ENCODE measurements around the gene DYNC2LI1.

DYNC2LI1 gene

DNA sequence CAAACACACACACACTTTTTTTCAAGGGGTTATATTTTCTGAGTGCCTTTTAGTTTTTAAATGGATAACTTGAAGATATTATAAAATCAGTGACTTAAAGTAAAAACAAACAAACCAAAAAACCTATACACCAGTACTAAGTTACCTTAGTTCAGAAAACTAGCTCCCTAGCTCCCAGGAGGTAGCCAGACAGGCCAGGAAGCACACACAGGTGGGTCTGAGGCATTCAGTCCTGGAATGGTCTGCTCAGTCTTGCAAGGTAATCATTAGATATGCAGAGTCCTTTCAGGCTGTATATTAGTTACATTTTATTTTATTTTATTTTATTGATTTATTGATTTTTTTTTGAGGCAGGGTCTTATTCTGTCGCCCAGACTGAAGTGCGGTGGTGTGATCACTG is 10.7 kb upstream of the DYNC2LI1 start:
- no peak for DNase-seq (ENCODE audit: low read depth in 3 of 3)

DNA sequence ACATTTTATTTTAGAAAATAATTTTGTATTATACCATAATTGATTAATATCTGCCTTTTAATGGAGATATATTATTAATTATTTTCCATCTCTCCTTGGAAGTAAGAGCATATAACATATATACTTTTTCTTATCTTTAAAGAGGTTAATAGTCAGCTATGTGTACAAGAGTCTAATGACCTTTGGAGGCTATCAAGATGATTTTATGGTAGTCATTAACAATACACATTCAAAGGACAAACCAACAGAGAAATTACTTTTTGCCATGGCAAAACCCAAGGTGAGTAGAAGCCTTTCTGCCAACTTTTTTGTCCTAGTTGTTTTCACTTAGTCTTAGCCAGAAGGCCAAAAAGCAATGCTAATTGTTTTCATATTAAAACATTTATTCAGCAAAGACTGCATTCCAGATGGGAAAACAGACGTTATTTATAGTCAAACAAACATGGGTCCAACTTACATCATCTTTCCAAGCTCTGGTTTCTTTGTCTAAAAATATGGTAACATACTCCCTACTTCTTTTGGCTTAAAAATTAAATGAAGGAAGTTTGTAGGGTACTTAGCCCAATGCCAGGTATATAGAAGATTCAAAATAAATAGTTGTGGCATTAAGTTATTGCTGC is 9.6 kb upstream of the DYNC2LI1 start:
- DNase-seq (ENCODE audit: low read depth in 3 of 3) = no peak

DNA sequence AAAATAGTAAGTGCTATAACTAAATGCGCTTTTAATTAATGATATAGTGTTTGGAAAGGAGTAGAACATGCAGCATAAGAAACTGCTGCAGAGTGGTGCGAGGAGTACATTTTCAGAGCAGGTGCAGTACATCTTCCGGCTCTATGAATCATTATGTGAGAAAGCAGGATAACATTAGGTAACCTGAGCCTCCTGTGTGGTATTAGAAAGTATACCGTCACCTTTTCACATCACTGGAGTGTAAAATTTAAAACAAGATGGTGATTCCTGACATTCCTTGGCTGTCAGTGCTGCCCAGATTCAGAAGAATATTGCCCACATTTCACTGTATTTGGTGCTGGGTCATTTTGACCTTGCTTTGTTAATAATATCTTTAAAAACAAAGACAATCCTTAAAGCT is 7.8 kb upstream of the DYNC2LI1 start:
- DNase-seq (ENCODE audit: low read depth in 3 of 3) = no peak

DNA sequence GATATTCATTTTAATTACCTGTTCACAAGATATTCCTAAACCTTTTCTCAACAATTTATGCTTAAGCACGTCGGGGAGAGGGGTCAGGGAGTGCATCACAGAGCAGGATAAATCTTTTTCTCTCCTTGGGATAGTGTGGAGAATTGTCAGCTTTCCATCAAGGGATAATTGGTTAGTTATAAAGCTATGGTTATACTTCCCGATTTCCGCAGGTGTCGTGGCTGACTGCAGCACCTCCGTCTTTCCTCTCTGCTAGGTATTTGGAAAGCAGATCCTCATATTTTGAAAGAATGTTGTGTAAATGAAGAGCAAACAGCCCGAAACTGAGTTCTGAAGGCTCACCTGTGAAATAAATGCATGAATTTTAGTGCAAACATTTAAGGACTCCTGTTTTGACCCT is 778 bp downstream of the DYNC2LI1 start:
- DNase-seq (ENCODE audit: low read depth in 3 of 3) = no peak

DNA sequence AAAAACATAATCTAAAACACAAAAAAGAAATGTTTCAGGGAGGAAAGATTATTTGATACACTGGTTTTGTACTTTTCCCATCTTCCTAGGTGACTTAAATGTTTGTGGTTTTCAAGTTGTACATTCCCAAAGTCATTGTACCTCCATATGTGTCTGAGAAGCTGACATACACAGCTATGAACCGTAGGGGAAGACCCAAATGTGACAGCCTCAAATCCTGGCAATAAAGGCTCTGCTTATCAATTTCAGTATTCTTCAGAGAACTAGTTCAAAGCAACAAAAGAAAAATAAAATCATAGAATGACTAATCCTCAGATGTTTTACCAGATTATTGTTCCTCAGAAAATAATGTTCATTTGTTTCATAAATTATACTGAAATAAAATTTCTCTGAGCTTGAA is 2.5 kb downstream of the DYNC2LI1 start:
- no peak for DNase-seq (ENCODE audit: low read depth in 3 of 3)

DNA sequence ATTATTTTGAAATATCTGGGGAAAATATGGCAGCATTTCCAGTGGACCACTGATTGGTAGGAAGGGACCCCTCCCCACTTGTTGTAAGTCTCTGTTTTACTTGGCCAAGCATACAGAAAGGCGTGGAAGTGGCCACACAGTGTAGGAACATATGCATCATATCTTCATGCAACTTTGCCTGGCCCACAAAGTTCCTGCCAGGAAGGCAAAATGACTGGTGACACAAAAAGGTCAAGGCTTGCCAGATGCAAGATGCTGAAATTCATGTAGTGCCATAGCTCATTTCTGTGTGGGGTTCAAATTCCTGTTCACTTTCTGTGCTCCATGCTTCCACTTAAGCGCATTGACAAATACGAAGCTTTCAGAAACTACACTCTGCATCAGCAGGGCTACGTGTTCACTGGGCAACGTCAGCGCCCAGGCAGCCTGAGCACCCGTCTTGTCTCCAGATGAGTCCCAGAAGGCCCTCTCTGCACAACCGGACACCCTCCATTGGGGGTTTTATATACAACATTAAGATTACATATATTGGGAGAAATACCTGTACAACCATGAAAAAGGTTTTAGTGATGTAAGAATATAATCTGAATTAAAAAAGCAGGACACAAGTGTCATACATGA is 3.6 kb downstream of the DYNC2LI1 start:
- no peak for DNase-seq (ENCODE audit: low read depth in 3 of 3)

DNA sequence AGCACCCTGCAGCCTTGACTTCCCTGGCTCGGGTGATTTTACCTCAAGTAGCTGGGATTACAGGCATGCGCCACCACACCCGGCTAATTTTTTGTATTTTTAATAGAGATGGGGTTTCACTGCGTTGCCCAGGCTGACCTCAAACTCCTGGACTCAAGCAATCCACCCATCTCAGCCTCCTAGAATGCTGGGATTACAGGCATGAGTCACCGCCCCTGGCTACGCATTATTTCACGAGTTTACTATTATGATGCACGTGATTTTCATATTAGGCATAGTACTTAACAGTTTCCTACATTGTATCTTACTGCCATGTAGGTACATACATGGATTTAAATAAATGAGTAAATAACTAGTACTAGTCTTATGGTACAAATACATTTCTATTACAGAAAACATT is 4.4 kb downstream of the DYNC2LI1 start:
- DNase-seq (ENCODE audit: low read depth in 3 of 3) = no peak

DNA sequence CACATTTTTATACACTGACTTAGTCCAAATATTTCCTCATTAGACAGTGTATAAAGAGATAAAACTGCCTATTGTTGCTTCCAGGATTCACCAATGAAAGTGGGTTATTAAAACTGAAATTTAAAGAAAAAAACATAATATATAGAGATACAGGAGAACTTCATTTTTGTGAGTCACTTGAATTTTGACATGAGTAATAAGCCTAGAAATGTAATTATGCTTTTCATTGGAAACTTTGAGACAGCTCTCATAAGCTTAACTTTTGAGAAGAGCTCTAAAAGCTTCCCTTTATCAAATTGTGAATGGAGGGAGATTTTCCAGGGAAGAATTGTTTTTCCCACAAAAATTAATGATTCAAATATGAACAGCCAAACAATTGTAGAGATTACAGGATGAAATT is 14.1 kb downstream of the DYNC2LI1 start:
- DNase-seq (ENCODE audit: low read depth in 3 of 3) = no peak

DNA sequence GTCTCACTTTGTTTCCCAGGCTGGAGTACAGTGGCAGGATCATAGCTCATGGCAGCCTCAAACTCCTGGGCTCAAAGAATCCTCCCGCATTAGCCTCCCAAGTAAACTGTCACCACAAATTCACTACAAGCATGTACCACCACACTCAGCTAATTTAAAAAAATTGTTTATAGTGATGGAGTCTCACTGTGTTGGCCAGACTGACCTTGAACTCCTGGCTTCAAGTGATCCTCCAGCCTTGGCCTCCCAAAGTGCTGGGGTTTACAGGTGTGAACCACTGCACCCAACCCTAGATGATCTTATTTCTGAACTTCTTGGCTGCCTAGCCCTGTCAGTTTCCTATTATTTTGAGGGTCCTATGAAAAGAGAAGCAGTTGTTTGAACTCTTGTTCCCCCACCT is 14.8 kb downstream of the DYNC2LI1 start:
- DNase-seq (ENCODE audit: low read depth in 3 of 3) = no peak

DNA sequence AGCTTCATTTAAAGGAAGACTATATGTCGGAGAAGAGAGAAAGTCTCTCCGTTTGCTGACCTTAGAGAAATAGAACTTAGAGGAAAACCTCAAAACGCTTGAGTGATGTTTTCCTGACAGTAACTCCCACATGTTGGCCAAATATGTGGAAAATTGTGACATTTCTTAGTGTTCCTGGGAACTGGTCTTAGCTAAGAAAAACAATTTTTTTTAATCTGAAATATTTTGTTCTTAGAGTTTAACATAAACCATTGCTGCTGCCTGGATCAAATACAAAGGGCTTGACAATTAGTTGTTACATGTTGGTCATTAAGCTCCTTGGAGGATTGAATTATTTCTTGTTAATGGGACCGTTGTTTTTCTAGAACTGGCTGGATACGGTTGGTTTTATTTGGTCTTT is 16.3 kb downstream of the DYNC2LI1 start:
- DNase-seq (ENCODE audit: low read depth in 3 of 3) = no peak

DNA sequence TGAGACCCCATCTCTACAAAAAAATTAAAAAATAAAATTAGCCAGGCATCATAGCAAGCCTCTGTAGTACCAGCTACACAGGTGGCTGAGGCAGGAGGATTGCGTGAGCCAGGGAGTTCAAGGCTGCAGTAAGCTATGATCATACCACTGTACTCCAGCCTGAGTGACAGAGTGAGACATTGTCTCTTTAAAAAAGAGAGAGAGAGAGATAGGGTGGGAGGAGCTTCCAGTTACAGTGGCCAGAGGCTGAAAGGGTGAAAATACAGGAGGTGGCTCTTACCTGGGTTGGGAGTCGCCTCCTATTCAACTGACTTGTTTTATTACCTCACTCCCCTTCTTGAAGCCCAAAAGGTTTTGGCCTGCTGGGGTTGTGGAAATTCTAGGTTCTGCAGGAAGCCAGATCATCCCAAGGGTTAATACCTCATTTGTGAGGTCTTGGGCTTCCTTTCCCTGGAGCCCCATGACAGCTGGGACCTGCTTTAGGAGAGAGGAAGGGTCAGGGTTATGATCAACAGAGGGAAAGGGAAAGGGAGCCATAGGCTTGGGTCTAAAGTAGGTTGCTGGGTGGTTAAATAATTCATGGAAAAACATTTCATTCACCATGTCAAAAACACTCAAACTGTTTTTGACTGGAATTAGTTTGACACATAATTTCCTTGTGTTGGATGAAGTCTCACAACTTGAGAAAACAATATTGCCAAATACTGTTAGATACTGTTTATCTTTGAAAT is 17.4 kb downstream of the DYNC2LI1 start:
- DNase-seq (ENCODE audit: low read depth in 3 of 3) = no peak

DNA sequence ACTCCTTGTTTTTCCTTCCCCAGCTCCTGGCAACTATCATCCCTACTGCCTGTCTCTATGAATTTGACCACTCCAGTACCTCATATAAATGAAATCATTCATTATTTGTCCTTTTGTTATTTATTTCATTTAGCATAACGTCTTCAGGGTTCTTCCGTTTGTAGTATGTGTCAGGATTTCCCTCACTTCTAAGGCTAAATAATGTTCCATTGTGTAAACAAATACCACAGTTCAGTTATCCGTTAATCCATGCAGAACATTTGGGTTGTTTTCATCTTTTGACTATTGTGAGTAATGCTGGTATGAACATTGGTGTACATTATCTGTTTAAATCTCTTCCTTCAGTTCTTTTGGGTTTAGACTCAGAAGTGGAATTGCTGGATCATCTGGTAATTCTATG is 18.8 kb downstream of the DYNC2LI1 start:
- no peak for DNase-seq (ENCODE audit: low read depth in 3 of 3)

DNA sequence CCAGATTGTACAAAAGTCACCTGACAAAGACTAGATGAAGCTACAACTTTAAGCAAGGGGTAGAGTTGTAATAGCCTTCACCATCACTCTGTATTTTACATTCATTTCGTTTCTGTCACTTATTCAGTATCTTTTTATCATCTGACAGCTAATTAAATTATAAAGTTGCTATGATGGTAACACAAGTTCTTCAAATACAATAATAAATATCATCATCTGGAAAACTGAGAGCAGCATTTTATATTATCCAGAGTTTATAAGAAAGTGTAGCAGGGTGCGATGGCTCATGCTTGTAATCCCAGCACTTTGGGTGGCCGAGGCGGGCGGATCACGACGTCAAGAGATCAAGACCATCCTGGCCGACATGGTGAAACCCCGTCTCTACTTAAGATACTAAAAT is 21.1 kb downstream of the DYNC2LI1 start:
- DNase-seq (ENCODE audit: low read depth in 3 of 3) = no peak

DNA sequence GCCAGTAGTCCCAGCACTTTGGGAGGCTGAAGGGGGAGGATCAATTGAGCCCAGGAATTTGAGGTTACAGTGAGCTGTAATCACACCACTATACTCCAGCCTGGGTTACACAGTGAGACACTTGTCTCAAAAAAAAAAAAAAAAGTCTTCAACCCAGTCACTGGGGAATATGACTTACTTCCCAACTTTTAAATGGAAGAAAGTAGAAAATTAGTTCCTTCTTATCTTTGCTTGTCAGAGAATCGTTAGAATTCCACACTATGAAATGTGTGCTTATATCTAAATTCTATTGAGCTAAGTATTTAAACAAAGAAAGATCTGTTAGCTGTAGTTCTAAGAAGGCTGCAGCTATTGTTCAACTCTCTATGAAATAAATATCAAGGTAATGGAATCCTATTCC is 22.4 kb downstream of the DYNC2LI1 start:
- no peak for DNase-seq (ENCODE audit: low read depth in 3 of 3)

DNA sequence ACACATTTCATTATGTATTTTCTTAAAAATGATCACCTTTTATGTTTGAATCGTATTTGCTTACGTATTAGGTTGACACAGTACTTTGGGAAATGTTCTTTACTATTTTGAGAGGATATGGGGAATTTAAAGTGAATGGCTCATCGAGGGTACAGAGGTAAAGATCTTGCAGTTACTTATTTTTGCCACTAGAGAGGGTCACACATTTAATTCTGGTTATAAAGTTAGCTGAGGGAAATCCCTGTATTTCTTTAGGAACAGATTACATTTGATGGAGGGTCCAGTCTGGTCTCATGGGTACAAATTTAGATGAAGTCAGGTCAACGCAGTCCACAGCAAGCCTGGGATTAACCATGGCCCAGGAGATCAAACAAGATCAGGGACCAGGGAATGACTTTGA is 24.5 kb downstream of the DYNC2LI1 start:
- DNase-seq (ENCODE audit: low read depth in 3 of 3) = no peak

DNA sequence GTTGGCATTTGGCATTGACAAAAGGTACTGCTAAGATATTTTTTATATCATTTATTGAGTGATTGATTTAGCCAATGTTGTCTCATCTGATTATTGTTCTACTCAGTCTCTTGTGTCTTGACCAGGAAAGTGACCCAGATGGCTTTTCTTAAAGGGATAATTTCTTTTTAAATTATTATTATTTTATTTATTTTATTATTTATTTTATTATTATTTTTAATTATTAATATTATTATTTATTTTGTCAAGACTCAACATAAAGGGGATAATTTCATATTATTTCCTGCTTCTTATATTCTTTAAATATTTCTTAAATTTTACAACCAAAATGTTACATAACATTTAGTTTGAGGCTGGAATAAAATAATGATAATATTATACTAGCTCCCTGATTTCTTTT is 27.1 kb downstream of the DYNC2LI1 start:
- DNase-seq (ENCODE audit: low read depth in 3 of 3) = no peak

DNA sequence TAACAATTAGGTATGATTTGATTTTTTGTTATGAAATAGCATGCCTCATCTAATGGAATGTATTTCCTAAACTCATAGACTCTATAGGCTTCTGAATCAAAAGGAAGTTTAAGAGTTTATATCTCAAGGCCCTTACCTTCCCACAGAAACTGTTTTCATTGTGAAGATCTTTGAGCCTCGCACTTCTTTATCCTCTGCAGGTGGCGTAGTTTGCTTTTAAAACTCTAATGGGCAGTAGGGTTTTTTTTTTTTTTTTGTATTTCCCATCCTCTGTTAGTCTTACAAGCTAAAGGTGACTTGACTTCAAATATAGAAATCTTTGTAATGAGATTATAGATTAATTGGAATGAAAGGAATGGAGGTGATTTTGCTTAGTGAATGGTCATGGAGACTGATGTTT is 28.3 kb downstream of the DYNC2LI1 start:
- no peak for DNase-seq (ENCODE audit: low read depth in 3 of 3)

DNA sequence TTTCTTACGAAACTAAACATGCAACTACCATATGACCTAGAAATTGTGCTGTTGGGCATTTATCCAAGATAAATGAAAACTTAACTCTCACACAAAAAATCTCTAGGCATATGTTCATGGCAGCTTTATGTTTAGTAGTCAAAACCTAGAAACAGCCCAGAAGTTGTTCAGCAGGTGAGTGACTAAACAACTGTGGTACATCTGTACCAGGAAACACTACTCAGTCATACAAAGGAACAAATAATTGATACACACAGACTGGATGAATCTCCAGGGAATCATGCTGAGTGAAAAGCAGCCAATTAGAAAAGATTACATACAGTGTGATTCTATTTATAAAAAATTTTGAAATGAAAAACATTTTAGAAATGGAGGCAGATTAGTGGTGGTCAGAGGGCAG is 29.3 kb downstream of the DYNC2LI1 start:
- DNase-seq (ENCODE audit: low read depth in 3 of 3) = no peak

DNA sequence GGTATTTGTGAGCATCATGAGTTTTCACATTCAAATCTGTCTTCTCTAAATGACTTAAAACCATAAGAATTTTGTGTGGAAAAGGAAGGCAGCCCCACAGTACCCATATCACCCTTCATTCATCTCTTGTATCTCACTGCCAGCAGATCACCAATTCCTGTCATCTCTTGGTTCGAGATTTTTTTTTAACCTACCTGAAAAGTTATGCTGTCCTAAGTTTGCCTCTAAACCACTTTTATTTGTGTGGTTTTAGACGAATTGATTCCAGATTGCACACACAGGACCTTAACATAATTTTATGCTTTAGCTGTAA is 32.8 kb downstream of the DYNC2LI1 start:
- DNase-seq (ENCODE audit: low read depth in 3 of 3) = no peak

DNA sequence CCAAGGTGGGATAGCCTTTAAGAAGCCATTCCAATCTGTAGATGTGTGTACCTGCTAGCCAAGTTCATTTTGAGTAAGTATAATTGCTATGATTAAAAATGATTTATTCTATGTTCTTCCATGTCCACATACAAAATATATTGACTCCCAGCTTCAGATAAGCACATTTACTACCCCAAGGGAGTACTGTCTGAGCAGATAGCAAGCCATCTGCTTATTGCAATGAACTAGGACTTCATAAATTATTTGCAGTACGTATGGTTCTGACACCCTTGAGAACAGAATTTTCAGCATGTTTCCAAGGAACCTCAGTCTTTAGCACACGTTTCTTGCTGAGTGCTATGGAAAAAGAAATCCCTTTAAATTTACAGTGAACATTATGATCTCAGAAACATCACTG is 36.6 kb downstream of the DYNC2LI1 start:
- no peak for DNase-seq (ENCODE audit: low read depth in 3 of 3)

DNA sequence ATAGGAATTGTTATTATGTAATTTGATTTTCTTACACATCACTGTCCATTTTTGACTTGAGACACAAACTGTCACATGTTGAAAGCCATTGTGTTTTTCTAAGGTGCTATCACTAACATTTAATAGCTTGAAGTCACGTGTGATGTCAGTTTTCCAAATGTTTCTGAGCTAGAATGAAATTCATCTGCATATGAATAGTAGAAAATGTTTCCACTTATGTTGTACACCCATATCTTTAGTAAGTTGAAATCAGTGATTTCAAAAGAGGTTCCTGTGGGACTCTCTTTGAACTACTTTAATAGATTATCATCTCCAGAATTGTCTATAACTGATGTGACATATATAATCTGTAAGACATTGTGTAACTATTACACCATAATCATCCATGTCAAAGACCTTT is 37.0 kb downstream of the DYNC2LI1 start:
- no peak for DNase-seq (ENCODE audit: low read depth in 3 of 3)

DNA sequence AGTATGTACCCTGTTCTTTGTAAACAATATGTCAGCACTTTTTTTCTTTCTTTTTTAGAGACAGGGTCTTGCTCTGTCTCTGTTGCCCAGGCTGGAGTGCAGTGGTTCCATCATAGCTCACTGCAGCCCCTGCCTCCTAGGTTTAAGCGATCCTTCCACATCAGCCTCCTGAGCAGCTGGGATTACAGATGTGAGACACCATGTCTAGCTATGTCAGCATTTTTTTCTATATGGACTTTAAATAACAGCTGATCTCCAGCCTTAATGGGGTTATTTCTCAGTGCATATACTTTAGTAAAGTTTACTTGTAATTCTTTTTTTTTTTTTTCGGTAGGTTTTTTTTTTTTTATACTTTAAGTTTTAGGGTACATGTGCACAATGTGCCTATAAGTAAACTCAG is 38.2 kb downstream of the DYNC2LI1 start:
- DNase-seq (ENCODE audit: low read depth in 3 of 3) = no peak

DNA sequence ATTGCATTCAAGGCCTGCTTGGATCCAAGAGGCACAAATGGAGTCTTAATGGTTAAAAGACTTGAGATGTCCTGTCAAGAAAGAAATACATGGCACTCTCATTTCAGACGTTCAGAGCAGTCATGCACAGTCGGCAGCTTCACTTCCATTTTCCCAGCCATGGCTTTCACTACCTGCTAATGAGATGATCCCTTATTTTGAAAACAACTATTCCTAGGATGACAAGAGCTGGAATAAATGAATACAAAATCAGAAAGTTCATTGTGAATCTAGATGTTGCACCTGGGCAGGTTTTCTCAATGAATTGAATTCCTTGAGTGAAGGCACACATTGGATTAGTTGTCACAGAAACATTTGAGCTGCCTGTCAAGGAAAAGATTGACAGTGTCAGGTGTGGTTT is 39.1 kb downstream of the DYNC2LI1 start:
- no peak for DNase-seq (ENCODE audit: low read depth in 3 of 3)

DNA sequence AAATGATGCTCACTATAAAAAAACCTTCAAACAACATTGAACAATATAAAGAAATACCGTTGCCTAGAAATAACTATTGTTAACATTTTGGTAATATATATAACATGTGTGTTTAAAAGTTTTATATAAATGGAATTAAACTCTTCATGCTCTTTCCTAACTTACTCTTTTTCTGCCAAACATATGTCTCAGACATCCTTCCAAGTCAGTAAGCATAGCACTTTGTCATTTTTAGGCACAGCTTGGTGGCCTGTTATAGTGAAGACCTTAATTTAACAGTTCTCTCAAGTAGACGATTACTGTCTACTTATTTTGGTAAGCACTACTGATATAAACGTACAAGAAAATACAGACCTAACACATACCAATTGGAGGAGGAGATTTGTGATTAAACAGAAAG is 40.9 kb downstream of the DYNC2LI1 start:
- DNase-seq (ENCODE audit: low read depth in 3 of 3) = no peak

Measured in stimulated activated CD4-positive, alpha-beta T cell treated with anti-CD3 and anti-CD28 coated beads, TNF-alpha, amount 100 ng/mL, for 24 hours (primary cell).